Stimulated activated CD8-positive, alpha-beta memory T cell treated with anti-CD3 and anti-CD28 coated beads, Interleukin-12 subunit alpha, Interleukin-12 subunit beta, amount 100 ng/mL, for 24 hours (primary cell): ENCODE measurements around the gene SPRR2A.
"Not testable (repeated sequence)": the region's sequence is repeated elsewhere in the genome, so short reads cannot be mapped to it uniquely, and the experiment has no call there.

Experiments used
- DNase-seq: peaks from one replicate; pipeline ENCODE4 v3.0.0-alpha.2; 2020; ENCODE audit errors: extremely low read depth

Gene SPRR2A

GRCh38 chr1:153025797-153026196 lies 31.5 kb downstream of the SPRR2A start:
- no peak for DNase-seq

DNA sequence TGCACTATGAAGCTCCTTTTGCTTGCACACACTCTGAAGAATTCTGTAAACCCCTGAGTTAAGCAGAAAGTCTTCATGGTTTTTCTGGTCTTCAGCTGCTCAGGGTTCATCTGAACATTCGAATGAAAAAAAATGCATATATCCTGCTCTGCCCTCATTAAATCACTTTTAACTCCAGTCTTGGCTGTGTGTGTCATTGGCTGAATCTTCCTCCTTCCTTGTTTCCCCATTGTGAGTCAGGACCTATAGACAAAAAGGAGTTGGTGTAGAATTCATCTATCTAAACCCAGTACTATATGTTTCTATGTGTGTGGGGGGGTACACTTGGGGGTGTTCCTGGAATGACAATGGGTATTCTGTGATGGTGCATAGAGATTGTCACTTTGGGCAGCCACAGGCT lies 32.9 kb downstream of the SPRR2A start:
- no peak for DNase-seq

DNA sequence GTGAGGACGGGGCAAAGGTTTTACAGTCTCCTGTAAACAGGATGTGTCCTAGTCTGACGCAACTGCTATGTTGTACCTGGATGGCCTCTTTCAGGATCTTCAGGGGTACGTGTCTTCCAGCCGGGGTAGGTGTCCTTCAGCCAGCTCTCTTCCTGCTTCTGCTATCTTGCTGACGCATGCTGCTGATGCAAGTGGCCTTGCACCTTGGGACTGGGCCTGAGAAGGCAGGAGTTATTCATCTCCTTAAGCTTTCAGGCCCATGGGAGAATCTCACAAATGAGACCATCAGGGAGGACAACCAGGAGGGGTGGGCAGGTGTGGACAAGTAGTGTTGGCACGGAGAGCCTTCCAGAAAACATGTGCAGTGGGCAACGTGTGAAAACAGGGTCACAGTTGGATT lies 34.2 kb downstream of the SPRR2A start:
- no peak for DNase-seq

DNA sequence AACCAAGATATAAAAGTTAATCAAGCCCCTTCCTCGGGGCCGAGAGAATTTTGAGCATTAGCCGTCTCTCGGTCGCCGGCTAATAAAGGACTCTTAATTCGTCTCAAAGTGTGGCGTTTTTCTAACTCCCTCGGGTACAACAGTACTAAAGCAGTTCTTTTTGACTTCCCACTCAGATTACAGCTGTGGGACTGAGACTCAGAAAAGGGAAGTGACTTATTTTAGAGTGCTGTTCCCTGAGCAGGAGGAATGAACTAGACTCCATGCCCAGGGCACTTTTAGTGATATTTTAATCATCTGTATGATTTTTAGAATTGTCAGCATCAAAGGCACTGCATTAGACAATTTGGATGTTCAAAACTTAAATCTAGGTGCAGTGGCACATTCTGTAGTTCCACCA lies 35.0 kb downstream of the SPRR2A start:
- DNase-seq: not testable (repeated sequence)

DNA sequence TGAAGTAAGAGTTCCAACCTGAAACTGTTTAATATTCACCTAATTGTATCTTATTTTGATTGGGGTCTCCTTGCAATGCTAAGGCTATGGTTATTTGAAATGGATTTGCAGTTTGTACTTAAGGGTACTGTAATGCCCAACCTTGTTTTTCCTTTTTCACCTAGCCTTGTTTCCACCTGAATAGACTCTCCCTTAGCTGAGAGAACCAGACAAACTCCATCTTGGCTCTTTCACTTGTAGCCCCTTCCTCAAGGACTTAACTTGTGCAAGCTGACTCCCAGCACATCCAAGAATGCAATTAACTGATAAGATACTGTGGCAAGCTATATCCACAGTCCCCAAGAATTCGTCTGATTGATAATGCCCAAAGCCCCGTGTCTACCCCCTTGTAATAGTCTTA lies 35.5 kb downstream of the SPRR2A start:
- DNase-seq: not testable (repeated sequence)

DNA sequence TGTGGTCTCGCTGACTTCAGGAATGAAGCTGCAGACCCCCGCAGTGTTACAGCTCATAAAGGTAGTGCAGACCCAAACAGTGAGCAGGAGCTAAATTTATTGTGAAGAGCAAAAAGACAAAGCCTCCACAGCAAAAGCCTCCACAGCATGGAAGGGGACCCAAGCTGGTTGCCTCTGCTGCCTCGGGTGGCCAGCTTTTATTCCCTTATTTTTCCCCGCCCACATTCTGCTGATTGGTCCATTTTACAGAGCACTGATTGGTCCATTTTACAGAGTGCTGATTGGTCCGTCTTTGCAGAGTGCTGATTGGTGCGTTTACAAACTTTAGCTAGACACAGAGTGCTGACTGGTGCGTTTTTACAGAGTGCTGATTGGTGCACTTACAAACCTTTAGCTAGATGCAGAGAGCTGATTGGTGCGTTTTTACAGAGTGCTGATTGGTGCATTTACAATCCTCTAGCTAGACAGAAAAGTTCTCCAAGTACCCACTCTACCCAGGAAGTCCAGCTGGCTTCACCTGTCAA lies 46.0 kb downstream of the SPRR2A start:
- not testable (repeated sequence) for DNase-seq
